H9 (cell line): ENCODE measurements around the gene CIPC. TPM values are rescaled to one million over a fixed set of nuclear protein-coding genes. Genes with fewer than 3 reads are reported as not detected.

ENCODE experiments used
- DNase-seq: peaks from one replicate; pipeline ENCODE4 v3.0.0-alpha.2; 2017
- H2AFZ ChIP-seq: one replicate; pipeline ENCODE4 v1.6.1; 2013; ENCODE audit warnings: mild to moderate bottlenecking, low read length, control low read depth, moderate library complexity
- H2AK5ac ChIP-seq: 2 replicates; pipeline ENCODE4 v1.6.1; 2013; ENCODE audit warnings: low read length, control low read depth, mixed read lengths; ENCODE audit not compliant: insufficient read length
- H2BK120ac ChIP-seq: one replicate; pipeline ENCODE4 v1.6.1; 2013; ENCODE audit warnings: low read depth, mild to moderate bottlenecking, low read length, control low read depth, inconsistent platforms; ENCODE audit not compliant: poor library complexity, severe bottlenecking
- H2BK12ac ChIP-seq: 2 replicates; pipeline ENCODE4 v1.6.1; 2013; ENCODE audit warnings: low read length, control low read depth, mixed read lengths, low read depth; ENCODE audit not compliant: insufficient read length
- H2BK15ac ChIP-seq: 2 replicates; pipeline ENCODE4 v1.6.1; 2013; ENCODE audit warnings: low read depth, low read length, control low read depth
- H2BK20ac ChIP-seq: one replicate; pipeline ENCODE4 v1.6.1; 2013; ENCODE audit warnings: low read depth, mild to moderate bottlenecking, low read length, control low read depth, inconsistent platforms; ENCODE audit not compliant: poor library complexity, severe bottlenecking
- H2BK5ac ChIP-seq: 2 replicates; pipeline ENCODE4 v1.6.1; 2013; ENCODE audit warnings: low read length, control low read depth, mixed read lengths; ENCODE audit not compliant: insufficient read length
- H3K14ac ChIP-seq: 2 replicates; pipeline ENCODE4 v1.6.1; 2013; ENCODE audit warnings: low read length, control low read depth; ENCODE audit not compliant: insufficient read depth
- H3K18ac ChIP-seq: 2 replicates; pipeline ENCODE4 v1.6.1; 2013; ENCODE audit warnings: low read depth, mild to moderate bottlenecking, mixed read lengths, low read length, control low read depth; ENCODE audit not compliant: insufficient read length
- H3K23ac ChIP-seq: 2 replicates; pipeline ENCODE4 v1.6.1; 2013; ENCODE audit warnings: low read length, control low read depth, mixed read lengths, low read depth; ENCODE audit not compliant: insufficient read length
- H3K23me2 ChIP-seq: 2 replicates; pipeline ENCODE4 v1.6.1; 2013; ENCODE audit warnings: low read depth, mild to moderate bottlenecking, mixed read lengths, low read length, control low read depth; ENCODE audit not compliant: insufficient read length, poor library complexity, severe bottlenecking
- H3K27ac ChIP-seq: 2 replicates; pipeline ENCODE4 v1.5.1; 2013; ENCODE audit warnings: low read length, control low read depth, mixed read lengths, low read depth; ENCODE audit not compliant: insufficient read length
- H3K27me3 ChIP-seq: 2 replicates; pipeline ENCODE4 v1.6.1; 2013; ENCODE audit warnings: low read length, control low read depth, inconsistent platforms; ENCODE audit not compliant: insufficient read depth
- H3K4ac ChIP-seq: 2 replicates; pipeline ENCODE4 v1.6.1; 2013; ENCODE audit warnings: low read depth, mild to moderate bottlenecking, control low read depth, inconsistent platforms, low read length, moderate library complexity
- H3K4me1 ChIP-seq: 2 replicates; pipeline ENCODE4 v1.6.1; 2013; ENCODE audit warnings: low read length, control low read depth, inconsistent platforms; ENCODE audit not compliant: insufficient read depth
- H3K4me2 ChIP-seq: 2 replicates; pipeline ENCODE4 v1.6.1; 2013; ENCODE audit warnings: low read length, control low read depth, mixed read lengths; ENCODE audit not compliant: insufficient read length, insufficient read depth
- H3K56ac ChIP-seq: 2 replicates; pipeline ENCODE4 v1.6.1; 2013; ENCODE audit warnings: low read depth, mild to moderate bottlenecking, mixed read lengths, low read length, control low read depth; ENCODE audit not compliant: insufficient read length
- H3K79me1 ChIP-seq: 2 replicates; pipeline ENCODE4 v1.6.1; 2013; ENCODE audit warnings: low read depth, mild to moderate bottlenecking, moderate library complexity, low read length, control low read depth, inconsistent platforms; ENCODE audit not compliant: insufficient read depth, poor library complexity, severe bottlenecking
- H3K79me2 ChIP-seq: 2 replicates; pipeline ENCODE4 v1.6.1; 2013; ENCODE audit warnings: low read length, control low read depth, inconsistent platforms; ENCODE audit not compliant: insufficient read depth
- H3K9ac ChIP-seq: 2 replicates; pipeline ENCODE4 v1.6.1; 2013; ENCODE audit warnings: low read length, control low read depth, mixed read lengths; ENCODE audit not compliant: insufficient read length; ENCODE audit errors: extremely low read depth
- H3K9me3 ChIP-seq: one replicate; pipeline ENCODE4 v1.6.1; 2013; ENCODE audit warnings: low read depth, low read length, inconsistent platforms; ENCODE audit not compliant: control insufficient read depth
- H3T11ph ChIP-seq: one replicate; pipeline ENCODE4 v1.6.1; 2013; ENCODE audit warnings: mild to moderate bottlenecking, low read length, control low read depth, inconsistent platforms
- H4K20me1 ChIP-seq: one replicate; pipeline ENCODE4 v1.6.1; 2013; ENCODE audit not compliant: control insufficient read depth, insufficient read length, insufficient read depth
- H4K5ac ChIP-seq: 2 replicates; pipeline ENCODE4 v1.6.1; 2013; ENCODE audit warnings: low read depth, mild to moderate bottlenecking, mixed read lengths, low read length, control low read depth; ENCODE audit not compliant: insufficient read length
- H4K8ac ChIP-seq: replicated peaks from 2 replicates; pipeline ENCODE4 v1.6.1; 2013; ENCODE audit warnings: low read length, control low read depth, mixed read lengths, low read depth; ENCODE audit not compliant: insufficient read length
- H4K91ac ChIP-seq: 2 replicates; pipeline ENCODE4 v1.6.1; 2013; ENCODE audit warnings: low read depth, mild to moderate bottlenecking, moderate library complexity, mixed read lengths, low read length, control low read depth; ENCODE audit not compliant: insufficient read length
- H3K27ac Mint-ChIP-seq, 3 experiments: 2 replicates in 2 of 3; 3 replicates in 1 of 3; pipeline ENCODE4 v1.8.0; 2020 to 2021; ENCODE audit warnings: mixed read lengths in 3 of 3, mild to moderate bottlenecking in 1 of 3, moderate library complexity in 1 of 3
- H3K27me3 Mint-ChIP-seq: 2 replicates; pipeline ENCODE4 v1.8.0; 2021; ENCODE audit warnings: low read depth, mild to moderate bottlenecking, moderate library complexity, mixed read lengths
- H3K36me3 Mint-ChIP-seq, 3 experiments: 2 replicates in 2 of 3; 3 replicates in 1 of 3; pipeline ENCODE4 v1.8.0; 2020 to 2021; ENCODE audit warnings: low read depth in 3 of 3, mixed read lengths in 3 of 3; ENCODE audit not compliant: insufficient read depth in 1 of 3
- H3K4me1 Mint-ChIP-seq, 2 experiments: 2 replicates each; pipeline ENCODE4 v1.8.0; 2020; ENCODE audit warnings: mixed read lengths in 2 of 2
- H3K4me3 Mint-ChIP-seq, 2 experiments: 2 replicates in 1 of 2; 3 replicates in 1 of 2; pipeline ENCODE4 v1.8.0; 2020 to 2021; ENCODE audit warnings: mild to moderate bottlenecking in 2 of 2, mixed read lengths in 2 of 2, moderate library complexity in 1 of 2
- H3K9me3 Mint-ChIP-seq, 2 experiments: 2 replicates in 1 of 2; 3 replicates in 1 of 2; pipeline ENCODE4 v1.8.0; 2020; ENCODE audit warnings: mild to moderate bottlenecking in 2 of 2, mixed read lengths in 2 of 2, moderate library complexity in 1 of 2
- CTCF ChIP-seq: fragments of 200-600 bp; sonication (generic); conservative IDR thresholded peaks from 3 replicates; pipeline ENCODE4 v1.8.0; 2021; ENCODE audit warnings: antibody characterized with exemption, mild to moderate bottlenecking
- WGBS: extraction: QIAGEN DNeasy Blood & Tissue Kit; methylation state at CpG from one replicate; pipeline ENCODE4 v1.1.7; 2013; ENCODE audit warnings: missing lambda C conversion rate, low lambda C conversion rate, mixed read lengths; ENCODE audit not compliant: insufficient read length; ENCODE audit errors: extremely low coverage; 5-methylcytosine and 5-hydroxymethylcytosine counted together
- total RNA-seq: library from RNA; stranded (reverse); gene quantifications from 2 replicates; pipeline ENCODE4 v1.2.1, GENCODE V29; 2021

The CIPC gene
- total RNA-seq, 1 experiment from 2014 or later: 23.4 TPM

GRCh38 chr14:77068517-77069200 lies 29.4 kb upstream of the CIPC start:
- H3K56ac ChIP-seq: no peak overlapping the region
- Mint-ChIP-seq H3K4me1 (peaks cover 20 to 28% of the 10 kb centered on the region in 2 experiments), H3K27me3 (peaks cover 1% of the 10 kb centered on the region; the same call in 1 of the 2 replicates), H3K27ac (peak overlapping the region in 1 of 3 experiments; percentile 25; a peak in 1 of 7 replicates), H3K4me3 (no peak overlapping the region; a peak in 1 of 5 replicates), H3K36me3 (no peaks in the 10 kb centered on the region), H3K9me3 (peaks cover 0 to 3% of the 10 kb centered on the region in 2 experiments; a peak in 1 of 5 replicates)
- H2BK12ac ChIP-seq: peak overlapping the region; percentile 27
- no peaks in the 10 kb centered on the region for H3K9me3 ChIP-seq
- no peak overlapping the region for H4K8ac ChIP-seq
- H2BK20ac ChIP-seq: no peak overlapping the region
- no peak for TF ChIP-seq CTCF
- no peak overlapping the region for H3K18ac ChIP-seq
- no peak for DNase-seq
- 0 out of 2 replicates have a peak overlapping the region, but pooled peaks have one; percentile 58 for H2BK15ac ChIP-seq
- no peak overlapping the region for H3K23ac ChIP-seq
- no peak overlapping the region for H3T11ph ChIP-seq
- H4K5ac ChIP-seq: no peak overlapping the region
- no peak overlapping the region for H2AFZ ChIP-seq
- no peaks in the 10 kb centered on the region for H3K79me1 ChIP-seq
- H3K79me2 ChIP-seq: no peaks in the 10 kb centered on the region
- H2BK120ac ChIP-seq: no peak overlapping the region
- peaks cover 3% of the 10 kb centered on the region; the same call in 1 of the 2 replicates for H3K4me1 ChIP-seq
- no peak overlapping the region for H4K91ac ChIP-seq
- H2AK5ac ChIP-seq: no peak overlapping the region
- H4K20me1 ChIP-seq: no peaks in the 10 kb centered on the region
- no peaks in the 10 kb centered on the region for H3K23me2 ChIP-seq
- no CpG with 5 or more reads among the region's 5 CpGs for WGBS
- H3K4me2 ChIP-seq: no peak overlapping the region
- no peak overlapping the region for H3K4ac ChIP-seq
- no peak overlapping the region for H2BK5ac ChIP-seq
- H3K9ac ChIP-seq: no peak overlapping the region
- H3K27ac ChIP-seq: no peak overlapping the region
- H3K27me3 ChIP-seq: no peaks in the 10 kb centered on the region
- no peak overlapping the region for H3K14ac ChIP-seq
